Ishikawa (cell line): ENCODE measurements around the gene PLEKHA3.

Source experiments
- CEBPB ChIP-seq: IDR thresholded peaks from 2 replicates; pipeline ENCODE4 v1.6.1; 2012
- CREB1 ChIP-seq: IDR thresholded peaks from 2 replicates; pipeline ENCODE4 v1.6.1; 2012; ENCODE audit warnings: low read depth
- EP300 ChIP-seq: IDR thresholded peaks from 2 replicates; pipeline ENCODE4 v1.6.1; 2012; ENCODE audit warnings: borderline replicate concordance
- NFIC ChIP-seq: IDR thresholded peaks from 2 replicates; pipeline ENCODE4 v1.6.1; 2012
- RAD21 ChIP-seq: IDR thresholded peaks from 2 replicates; pipeline ENCODE4 v1.6.1; 2012; ENCODE audit warnings: low read depth
- REST ChIP-seq: IDR thresholded peaks from 2 replicates; pipeline ENCODE4 v1.6.1; 2012; ENCODE audit warnings: low read depth, mild to moderate bottlenecking
- TAF1 ChIP-seq: IDR thresholded peaks from 2 replicates; pipeline ENCODE4 v1.6.1; 2012; ENCODE audit warnings: low read depth, mild to moderate bottlenecking
- TF ChIP-seq, protein P1 (sequence below): IDR thresholded peaks from 2 replicates; pipeline ENCODE4 v1.6.1; 2012
- TF ChIP-seq, protein P2 (sequence below): IDR thresholded peaks from 2 replicates; pipeline ENCODE4 v1.6.1; 2012

- TF ChIP-seq TAF1 (no peak), REST (no peak), EP300 (no peak), RAD21 (no peak), CREB1 (no peak), CEBPB (no peak), NFIC (no peak)
- TF ChIP-seq, protein P1, sequence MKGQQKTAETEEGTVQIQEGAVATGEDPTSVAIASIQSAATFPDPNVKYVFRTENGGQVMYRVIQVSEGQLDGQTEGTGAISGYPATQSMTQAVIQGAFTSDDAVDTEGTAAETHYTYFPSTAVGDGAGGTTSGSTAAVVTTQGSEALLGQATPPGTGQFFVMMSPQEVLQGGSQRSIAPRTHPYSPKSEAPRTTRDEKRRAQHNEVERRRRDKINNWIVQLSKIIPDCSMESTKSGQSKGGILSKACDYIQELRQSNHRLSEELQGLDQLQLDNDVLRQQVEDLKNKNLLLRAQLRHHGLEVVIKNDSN = no peak
- TF ChIP-seq, protein P2, sequence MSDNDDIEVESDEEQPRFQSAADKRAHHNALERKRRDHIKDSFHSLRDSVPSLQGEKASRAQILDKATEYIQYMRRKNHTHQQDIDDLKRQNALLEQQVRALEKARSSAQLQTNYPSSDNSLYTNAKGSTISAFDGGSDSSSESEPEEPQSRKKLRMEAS = no peak
Observed at GRCh38 chr2:178452334-178452733, 27.9 kb upstream of the PLEKHA3 start.
